HG02970 (cell line): Measurements from ENCODE around the gene ZNF526.

Experiments used
- ATAC-seq: cut with Tn5 transposase; IDR thresholded peaks from one replicate; pipeline ENCODE4 v1.9.1; 2021; ENCODE audit warnings: mild to moderate bottlenecking, moderate library complexity, moderate number of reproducible peaks; ENCODE audit not compliant: unreplicated experiment, low FRiP score

ZNF526 gene

DNA sequence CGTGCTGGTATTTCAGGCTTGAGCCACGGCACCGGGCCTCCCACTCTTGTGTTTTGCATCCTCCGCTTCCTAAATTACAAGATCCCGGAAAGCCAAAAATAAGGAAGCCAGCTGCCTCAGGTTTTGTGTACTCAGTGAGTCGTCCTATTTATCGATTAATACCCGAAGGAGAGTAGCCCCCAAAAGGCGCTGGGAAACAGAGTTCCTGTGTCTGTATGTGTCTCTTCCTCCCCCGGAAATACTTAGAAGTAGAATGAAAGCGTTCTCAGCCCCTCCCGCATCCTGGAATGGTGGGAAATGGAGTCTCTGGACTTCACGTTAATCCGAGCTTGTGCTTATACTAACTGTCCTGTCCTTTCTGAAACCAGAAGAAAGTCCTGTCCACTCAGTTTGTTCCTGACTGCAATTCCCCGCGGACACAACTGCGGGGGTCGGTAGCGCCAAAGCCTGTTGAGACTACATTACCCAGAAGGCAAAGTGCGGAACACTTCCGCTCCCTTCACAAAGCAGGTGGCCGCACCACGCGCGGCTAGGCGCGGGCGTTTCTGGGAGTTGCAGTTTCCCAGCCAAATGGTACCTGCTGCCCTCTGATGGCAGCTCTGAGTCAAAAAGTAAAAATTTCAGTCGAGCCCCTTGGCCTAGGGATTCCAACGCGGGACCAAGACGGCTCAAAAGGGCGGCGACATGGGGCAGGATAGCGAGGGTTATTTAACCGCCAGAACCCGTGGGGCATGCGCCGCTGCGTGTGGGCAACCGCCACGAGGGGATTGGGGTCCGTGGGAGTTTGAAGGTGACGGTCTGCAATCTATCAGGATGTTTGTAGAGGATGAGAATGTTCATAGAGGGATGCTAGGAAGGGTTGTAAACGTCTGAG, 24.5 kb downstream of the ZNF526 start:
- peak; percentile 37 for ATAC-seq

DNA sequence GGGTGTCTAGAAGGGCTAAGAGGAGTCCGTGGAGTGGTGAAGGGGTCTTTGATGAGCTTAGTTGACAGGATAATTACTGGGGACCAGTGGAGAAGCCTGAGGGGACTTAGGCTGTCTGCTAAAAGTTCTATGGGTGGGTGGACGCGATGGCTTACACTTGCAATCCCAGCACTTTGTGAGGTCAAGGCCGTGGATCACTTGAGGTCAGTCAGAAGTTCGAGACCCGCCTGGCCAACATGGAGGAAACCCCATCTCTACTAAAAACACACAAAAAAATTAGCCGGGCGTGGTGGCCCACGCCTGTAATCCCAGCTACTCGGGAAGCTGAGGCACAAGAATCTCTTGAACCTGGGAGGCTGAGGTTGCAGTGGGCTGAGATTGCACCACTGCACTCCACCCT, 25.1 kb downstream of the ZNF526 start:
- no peak for ATAC-seq

DNA sequence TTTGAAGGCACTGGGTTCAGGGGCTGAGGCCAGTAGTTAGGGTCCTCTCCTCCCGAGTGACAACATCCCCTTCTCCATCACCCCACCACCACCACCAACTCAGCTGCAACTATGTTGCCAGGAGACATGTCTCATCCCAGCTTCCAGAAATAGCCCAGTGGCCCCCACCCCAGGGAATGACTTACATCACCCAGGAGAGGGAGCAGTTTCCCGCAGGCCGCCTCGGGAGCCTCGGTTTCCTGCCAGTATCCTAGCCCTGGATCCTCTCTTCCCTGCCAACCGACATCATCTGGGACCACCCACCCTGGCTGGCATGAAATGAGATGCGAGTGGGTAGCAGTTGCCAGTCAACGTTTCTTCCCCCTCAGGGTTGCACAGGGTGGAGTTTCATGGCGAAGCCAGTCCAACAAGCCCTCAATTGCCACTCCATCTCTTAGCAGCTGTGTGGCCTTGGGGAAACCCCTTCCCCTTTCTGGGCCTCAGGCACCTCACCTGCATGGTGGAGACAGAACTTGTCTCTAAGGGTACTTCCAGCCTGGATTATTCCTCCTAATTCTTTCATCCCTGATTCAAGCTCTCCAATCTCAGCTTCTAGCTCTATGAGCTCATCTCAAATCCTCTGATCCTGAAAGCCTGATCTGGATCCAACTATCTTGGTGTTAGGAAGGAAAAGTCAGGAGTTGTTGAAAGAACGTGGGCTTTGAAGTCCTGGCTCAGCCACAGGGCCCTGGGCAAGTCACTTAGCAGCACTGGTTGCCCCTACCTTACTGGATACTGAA, 26.2 kb downstream of the ZNF526 start:
- no peak for ATAC-seq

DNA sequence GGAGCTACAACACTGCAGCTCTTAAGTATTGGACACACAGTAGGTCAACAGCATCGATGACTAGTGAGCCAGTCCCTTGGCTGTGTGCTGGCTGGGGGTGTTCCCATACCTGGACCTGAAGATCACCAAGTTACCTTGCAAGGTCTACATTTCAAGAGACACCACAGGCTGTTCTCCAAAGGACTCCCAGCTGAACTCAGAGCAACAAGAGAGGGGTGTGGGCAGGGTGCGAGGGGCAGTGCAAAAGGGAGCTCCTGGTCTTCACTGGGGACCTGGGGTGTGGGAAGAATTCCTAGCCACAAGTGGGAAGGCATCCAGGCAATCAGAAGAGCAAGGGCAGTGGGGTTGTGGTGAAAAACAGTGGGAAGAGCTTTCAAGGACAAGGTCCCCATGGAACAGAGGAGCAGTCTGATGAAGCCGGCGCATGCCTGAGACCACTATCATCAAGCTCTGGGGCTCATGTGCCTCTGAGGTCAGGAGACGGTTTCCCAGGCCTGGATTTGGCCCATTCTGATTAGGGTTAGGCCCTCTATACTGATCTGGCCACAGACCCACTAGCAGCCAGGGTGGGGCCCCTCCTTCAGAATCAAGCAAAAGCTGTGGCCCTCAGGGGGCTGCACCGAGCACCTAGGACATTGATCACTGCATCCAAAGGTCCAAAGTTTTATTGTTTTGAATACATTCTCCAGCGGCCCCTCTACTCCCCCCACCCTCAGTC, 27.0 kb downstream of the ZNF526 start:
- no peak for ATAC-seq

DNA sequence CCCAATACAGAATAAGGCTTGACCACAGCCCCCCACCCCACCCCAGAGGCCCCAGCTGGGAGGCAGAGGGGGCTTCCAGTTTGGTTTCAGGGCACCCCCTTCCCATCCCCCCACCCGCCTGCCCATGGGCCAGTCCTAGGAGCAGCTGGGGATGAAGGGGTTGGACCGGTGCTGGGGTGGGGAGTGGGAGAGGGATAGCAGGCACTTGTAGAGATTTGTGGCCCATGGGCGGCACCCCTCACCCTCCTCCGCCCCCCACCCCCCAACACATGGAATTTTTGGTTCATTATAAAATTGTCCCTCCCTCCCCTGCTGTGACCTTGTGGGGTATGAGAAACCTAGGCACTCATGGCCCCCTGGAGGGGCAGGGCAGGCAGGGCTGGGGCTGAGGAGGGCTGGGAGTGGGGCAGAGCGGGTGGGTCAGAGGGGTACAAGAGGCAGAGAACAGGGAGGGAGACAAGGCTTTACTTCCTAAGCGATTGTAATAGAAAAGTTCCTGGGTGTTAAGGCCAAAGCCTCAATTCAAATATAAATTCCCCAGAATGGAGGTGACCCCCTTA, 27.6 kb downstream of the ZNF526 start:
- no peak for ATAC-seq

DNA sequence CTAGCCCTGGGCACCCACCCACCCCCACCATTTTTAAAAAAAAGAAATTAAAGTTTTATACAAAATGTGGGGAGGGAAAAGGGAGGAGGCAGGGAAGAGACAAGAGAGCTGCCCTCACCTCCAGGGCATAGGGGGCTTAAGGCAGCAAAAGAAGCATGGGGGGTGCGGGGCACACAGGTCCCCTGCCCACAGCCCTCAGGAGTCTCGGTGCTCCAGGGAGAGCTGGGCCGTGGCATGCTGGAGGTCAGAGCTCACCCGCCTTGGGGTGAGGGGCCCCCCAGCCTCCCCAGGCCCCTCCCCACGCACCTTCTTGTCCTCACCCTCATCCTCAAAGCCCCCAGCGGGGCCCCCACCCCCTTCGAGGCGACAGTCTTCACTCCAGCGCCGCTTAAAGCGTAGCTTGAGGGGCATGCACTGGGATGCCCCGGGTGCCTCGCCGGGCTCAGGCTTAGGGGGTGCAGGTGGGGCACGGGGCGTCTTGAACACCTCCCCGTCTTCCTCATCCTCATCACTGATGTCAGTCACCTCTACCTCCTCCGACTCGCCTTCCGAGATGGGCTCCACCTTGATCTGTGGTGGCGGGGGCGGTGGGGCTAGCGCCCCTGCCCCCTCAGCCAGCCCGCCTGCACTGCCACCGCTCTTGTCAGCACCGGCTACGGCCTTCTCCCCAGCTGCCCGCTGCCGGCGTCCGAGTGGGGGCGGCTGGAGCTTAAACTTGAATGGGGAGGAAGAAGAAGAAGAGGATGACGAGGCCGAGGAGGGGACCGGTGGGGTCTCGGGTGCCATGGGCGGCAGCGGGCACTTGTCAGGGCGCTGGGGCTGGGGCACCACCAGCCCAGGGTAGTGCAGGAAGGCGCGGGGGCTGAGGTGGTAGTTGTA, 28.4 kb downstream of the ZNF526 start:
- ATAC-seq, result no peak

DNA sequence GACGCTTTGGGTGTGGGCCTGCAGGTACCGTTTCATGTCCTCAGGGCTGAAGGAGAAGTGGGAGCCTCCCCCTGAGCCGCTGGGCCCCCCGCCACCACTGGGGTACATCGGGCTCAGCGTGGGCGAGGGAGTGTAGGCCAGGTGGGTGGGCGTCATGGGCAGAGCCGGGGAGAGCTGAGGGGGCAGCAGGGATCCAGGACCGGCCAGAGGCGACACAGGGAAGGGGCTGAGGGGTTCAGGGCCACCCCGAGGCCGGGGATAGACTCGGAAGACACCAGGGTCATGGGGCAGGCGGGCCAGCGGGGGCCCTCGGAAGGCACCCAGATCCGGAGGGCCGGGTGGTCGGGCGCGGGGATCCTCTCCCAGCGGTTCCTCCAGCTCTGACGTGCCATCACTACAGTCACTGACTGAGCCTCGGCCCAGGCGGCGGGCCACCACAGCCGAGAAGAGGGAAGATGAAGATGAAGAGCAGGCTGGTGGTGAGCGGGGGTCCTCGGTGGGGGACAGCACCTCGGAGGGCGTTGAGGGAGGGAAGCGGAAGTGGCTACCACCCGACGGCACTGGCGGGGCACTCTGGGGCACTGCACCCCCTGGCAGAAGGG, 29.1 kb downstream of the ZNF526 start:
- ATAC-seq, result no peak

DNA sequence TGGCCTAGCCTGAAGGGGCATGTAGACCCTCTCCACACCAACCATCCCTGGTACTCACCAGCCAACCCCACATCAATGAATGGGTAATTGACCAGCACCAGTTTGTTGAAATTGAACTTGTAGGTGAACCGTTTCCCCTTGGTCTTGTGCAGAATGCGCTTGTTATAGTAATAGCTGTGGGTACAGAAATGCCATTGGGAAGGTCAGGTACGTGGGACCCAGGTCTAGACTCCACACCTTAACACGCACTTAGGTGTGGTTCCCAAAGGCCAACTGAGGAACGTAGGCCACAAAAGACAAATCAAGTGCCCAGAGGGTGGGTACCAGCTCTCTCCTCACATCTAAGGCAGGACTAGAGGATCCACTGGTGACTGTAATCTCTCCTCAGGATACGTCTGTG, 29.7 kb downstream of the ZNF526 start:
- no peak for ATAC-seq

DNA sequence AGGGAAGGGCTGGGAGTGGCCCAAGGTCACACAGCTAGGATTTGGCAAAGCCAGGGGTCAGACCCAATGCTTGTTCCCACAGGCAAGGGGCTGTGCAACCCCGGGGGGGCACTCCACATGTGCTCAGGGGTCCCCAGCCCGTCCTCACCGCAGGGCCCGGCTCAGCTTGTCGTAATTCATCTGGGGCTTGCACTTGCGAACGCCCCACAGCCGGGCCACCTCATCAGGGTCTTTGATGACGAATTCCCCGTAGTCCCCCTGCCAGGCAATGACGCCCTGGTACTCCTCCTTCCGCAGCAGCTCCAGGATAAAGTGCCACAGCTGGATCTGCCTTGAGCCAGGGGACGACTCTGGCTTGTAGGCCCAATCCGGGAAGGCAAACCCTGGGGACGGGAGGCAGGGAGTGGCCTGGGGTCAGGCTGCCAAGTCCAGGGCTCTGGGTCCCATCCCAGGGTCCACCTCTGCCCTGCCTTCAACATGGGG, 30.1 kb downstream of the ZNF526 start:
- ATAC-seq, result no peak

DNA sequence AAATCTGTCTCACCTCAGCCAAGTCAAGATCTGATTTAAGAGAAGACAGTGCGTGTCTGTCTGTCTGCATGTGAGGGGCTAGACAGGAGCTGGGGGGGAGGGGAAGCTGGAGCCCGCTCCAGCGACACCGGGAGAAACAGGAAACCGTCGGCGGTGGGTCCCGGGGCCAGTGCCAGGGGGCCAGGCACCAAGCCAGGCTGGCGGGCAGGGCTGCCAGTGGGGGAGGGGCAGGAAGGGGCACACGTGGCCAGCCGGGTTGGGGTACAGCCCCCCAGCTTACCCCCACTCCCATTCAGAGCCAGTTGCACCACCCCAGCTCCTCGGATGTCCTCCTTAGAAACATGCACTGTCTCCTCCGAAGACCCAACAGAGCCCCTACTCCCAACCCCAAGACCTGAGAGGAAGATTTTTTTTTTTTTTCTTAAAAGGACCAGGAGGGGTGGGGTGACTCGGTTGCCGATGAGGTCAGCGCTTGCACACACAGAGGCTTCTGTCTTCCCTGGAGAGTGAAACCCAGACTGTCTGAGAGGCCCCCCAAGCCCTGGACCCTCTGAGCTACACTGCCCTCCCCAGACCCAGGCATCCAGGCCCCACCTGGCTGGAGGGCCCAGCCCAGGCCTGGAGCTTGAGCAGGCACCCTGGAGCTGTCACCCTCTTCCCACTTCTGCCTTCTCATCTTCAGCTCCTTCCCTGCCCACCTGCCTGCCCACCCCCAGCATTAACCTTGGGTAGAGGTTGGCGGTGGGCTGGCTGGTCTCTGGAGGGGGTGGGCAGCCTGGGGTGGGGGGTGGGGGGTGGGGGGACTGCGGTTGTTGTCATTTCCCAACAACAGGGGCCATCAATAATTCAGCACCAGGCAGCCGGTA, 30.8 kb downstream of the ZNF526 start:
- no peak for ATAC-seq

DNA sequence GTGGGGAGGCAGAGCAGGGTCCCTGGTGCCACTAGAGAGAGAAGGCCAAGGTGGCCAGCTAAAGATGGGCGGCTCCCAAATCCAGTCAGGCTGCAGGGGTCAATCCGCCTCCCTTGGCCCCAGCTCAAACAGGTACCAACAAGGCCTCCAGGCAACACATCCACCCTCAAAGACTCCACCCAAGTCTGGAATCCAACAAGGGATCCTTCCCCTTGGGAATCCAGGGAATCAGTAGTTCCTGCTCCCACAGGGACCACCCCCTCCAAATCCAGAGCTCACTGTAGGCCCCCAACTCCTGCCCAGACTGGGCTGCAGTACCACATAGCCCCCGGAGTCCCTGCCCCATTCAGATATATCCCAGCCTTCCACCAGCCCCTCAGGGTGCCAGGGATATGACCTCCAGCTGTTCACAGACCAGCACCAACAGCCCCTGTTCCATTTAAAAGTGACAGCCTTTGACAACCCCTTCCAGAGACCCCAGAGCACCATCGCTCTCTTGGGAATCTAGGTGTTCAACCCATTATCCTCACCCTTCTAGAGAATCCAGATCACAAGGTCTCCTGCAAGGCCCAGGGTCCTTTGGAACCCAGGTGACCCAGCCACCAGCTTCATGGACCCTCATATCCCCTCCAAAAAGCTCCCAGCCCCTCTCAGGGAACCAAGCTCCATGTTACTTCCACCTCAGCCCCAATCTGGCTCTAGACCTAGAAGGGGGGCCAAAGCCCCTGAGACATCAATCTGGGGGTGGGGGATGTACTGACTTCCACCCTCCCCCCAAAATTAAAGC, 31.7 kb downstream of the ZNF526 start:
- ATAC-seq, result no peak

DNA sequence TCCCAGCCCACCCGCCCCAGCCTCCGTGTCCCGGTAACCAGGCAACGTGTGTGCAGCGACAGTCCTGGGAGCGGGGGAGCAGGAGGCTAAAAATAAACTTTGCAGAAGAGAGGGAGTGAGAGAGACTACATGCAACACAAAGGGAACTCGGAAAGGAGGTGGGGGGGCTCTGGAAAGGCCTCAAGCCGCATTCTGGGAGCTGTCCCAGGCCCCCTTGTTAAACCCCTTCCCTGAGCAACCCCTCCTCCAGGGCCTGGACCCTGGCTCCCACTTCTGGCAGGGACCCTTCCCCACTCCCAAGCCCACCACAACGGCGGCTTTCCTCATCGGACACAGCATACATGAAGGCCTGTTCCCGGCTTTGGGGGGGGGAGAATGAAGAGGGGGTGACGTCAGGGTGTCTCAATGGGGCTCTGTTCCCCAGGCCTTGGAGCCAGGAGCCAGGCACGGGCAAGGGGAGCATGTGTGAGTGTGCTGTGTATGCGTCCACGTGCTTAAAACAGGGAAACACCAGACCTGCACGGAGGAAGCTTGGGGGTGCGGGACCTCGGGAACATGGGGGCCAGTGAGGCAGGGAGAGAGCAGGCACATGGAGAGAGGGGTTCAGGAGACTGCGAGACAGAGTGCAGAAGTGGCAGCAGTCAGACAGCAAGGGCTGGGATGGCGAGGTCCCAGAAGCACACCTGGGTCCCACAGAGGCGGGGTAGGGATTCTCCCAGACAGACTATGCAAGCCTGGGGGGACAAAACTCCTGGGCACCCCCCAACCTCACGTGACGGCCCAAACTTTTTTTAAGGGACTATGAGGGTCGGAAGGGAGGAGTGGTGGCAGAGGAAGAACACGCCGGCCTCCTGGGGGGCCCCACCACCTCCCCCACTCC, 32.5 kb downstream of the ZNF526 start:
- ATAC-seq, result no peak

DNA sequence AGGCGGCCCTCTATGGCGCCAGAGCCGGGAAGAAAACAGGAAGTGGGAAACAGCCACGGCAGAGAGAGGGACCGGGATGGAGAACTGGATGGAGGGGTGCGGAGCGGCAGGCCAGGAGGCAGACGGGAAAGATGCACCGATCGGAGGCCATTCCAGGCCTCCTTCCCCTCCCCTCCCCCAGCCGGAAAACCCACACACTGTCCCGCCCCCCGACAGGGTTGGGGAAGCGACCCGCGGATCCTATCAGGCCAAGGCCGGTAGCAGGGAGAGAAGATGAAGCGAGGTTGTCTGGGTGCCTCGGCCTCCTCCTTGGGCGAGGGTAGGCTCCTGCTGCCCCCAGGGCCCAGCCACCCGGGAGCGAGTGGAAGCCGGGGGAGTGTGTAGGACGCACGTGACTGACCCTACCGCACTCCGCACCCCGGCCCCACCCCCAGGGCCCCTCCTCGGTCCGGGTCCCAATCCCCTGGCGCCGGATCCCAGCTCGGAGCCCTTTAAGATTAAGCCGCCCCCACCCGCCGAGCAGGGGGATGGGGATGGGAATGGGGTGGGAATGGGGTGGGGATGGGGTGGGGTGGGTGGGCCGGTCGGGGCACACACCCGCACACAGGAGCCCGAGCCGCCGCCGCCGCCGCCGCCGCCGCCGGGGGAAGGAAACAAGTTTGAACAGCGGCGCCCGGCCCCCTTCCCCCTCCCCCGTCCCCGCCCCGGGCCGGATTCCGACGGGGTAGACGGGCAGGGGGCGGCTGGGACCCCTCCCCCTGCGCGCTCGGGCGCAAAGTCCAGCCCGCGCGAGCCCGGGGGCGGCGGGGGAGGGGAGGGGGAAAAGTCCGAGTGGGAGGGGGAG, 33.4 kb downstream of the ZNF526 start:
- no peak for ATAC-seq

DNA sequence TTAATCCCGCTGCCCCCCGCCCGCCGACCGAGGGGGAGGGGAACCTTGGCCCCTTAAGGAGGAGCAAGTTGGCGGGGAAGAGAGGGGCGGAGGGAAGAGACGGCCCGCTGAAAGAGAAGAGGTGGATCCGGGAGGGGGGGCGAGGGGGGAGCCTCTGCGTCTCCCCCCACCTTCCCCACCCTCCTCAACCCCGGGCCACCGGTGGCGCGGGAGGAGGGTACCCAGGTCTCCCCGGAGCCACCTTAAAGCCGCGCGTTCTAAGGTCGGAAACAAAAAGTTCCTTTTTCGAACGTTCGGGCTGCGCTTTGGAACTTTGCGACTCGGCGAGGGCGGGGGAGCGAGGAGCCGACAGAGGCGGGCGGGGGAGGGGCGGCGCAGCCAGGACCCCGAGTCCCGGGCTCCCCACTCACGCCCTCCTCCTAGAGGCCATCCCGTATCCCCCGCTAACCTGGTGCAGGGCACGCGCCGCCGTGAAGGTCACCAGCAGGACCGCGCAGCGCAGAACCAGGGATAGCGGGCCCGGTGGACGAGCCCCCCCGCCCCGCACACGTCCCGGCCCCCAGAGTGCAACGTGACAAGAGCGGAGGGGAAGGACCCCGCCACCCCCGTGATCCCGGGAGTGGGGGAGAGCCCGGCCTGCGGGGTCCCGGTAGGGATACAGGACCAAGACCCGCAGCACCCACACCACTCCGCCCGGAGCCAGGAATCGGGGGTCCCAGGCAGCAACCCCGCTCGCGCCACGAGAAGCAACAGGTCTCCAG, 34.2 kb downstream of the ZNF526 start:
- ATAC-seq, result no peak
